OCI-LY1 (cell line): ENCODE measurements around the gene USP6NL.

Experiments
- H2AFZ ChIP-seq: fragments of 200-600 bp; sonication (generic), shearing (Covaris generic); 2 replicates; pipeline ENCODE4 v1.6.0; 2014; ENCODE audit warnings: antibody characterized with exemption, mild to moderate bottlenecking, low read length
- H3F3A ChIP-seq: fragments of 200-600 bp; sonication (generic), shearing (Covaris generic); 2 replicates; pipeline ENCODE4 v1.6.0; 2014; ENCODE audit warnings: mild to moderate bottlenecking, antibody characterized with exemption, low read length, moderate library complexity; ENCODE audit not compliant: insufficient read depth
- H3K27ac ChIP-seq: fragments of 200-600 bp; sonication (generic); 2 replicates; pipeline ENCODE4 v1.5.1; 2014; ENCODE audit warnings: low read length, mixed run types, mild to moderate bottlenecking, low read depth; ENCODE audit not compliant: poor library complexity, severe bottlenecking
- H3K27me3 ChIP-seq: fragments of 200-600 bp; sonication (generic); 2 replicates; pipeline ENCODE4 v1.6.0; 2014; ENCODE audit warnings: antibody characterized with exemption, mild to moderate bottlenecking, low read length, moderate library complexity; ENCODE audit not compliant: insufficient read depth
- H3K36me3 ChIP-seq: fragments of 200-600 bp; sonication (generic); 2 replicates; pipeline ENCODE4 v1.6.1; 2014; ENCODE audit warnings: mild to moderate bottlenecking, antibody characterized with exemption, low read length, moderate library complexity, mixed read lengths; ENCODE audit not compliant: insufficient read depth
- H3K4me1 ChIP-seq: fragments of 200-600 bp; sonication (generic); 2 replicates; pipeline ENCODE4 v1.5.1; 2014; ENCODE audit warnings: mild to moderate bottlenecking, low read length, moderate library complexity; ENCODE audit not compliant: insufficient read depth, severe bottlenecking
- H3K4me2 ChIP-seq: fragments of 200-600 bp; sonication (generic), shearing (Covaris generic); 2 replicates; pipeline ENCODE4 v1.6.1; 2014; ENCODE audit warnings: low read length
- H3K4me3 ChIP-seq: fragments of 200-600 bp; sonication (generic); 2 replicates; pipeline ENCODE4 v1.5.1; 2014; ENCODE audit warnings: low read length, low read depth, mild to moderate bottlenecking, mixed read lengths; ENCODE audit not compliant: poor library complexity, severe bottlenecking
- H3K79me2 ChIP-seq: fragments of 200-600 bp; shearing (Covaris generic); 2 replicates; pipeline ENCODE4 v1.6.1; 2016; ENCODE audit warnings: mixed run types, low read length, mixed read lengths; ENCODE audit not compliant: insufficient read depth
- H3K9ac ChIP-seq: fragments of 200-600 bp; sonication (generic), shearing (Covaris generic); 2 replicates; pipeline ENCODE4 v1.6.1; 2014; ENCODE audit warnings: mild to moderate bottlenecking, low read length, mixed read lengths
- H3K9me2 ChIP-seq: fragments of 200-600 bp; sonication (generic), shearing (Covaris generic); 2 replicates; pipeline ENCODE4 v1.6.1; 2014; ENCODE audit warnings: low read depth, mild to moderate bottlenecking, low read length, mixed read lengths
- H3K9me3 ChIP-seq: fragments of 200-600 bp; shearing (Covaris generic); 2 replicates; pipeline ENCODE4 v1.6.1; 2014; ENCODE audit warnings: low read length, mixed read lengths
- H4K20me1 ChIP-seq: fragments of 200-600 bp; sonication (generic), shearing (Covaris generic); 2 replicates; pipeline ENCODE4 v1.6.0; 2016; ENCODE audit warnings: mild to moderate bottlenecking, low read length; ENCODE audit not compliant: insufficient read depth
- CTCF ChIP-seq: fragments of 200-600 bp; sonication (generic), shearing (Covaris generic); IDR thresholded peaks from 2 replicates; pipeline ENCODE4 v1.5.1; 2017; ENCODE audit warnings: mild to moderate bottlenecking, antibody characterized with exemption, low read length, moderate library complexity, mixed read lengths
- EZH2 ChIP-seq: fragments of 200-600 bp; sonication (generic), shearing (Covaris generic); IDR thresholded peaks from 2 replicates; pipeline ENCODE4 v1.8.0; 2017; ENCODE audit warnings: borderline replicate concordance, mixed run types, mild to moderate bottlenecking, antibody characterized with exemption, low read length, moderate library complexity, mixed read lengths

The USP6NL gene

GRCh38 chr10:11612021-11613001 lies 861 bp upstream of the USP6NL start:
- Histone ChIP-seq H3K4me2 (peak overlapping the region; percentile 63), H3K27me3 (no peaks in the 10 kb centered on the region; the same call in 1 of the 2 replicates), H3K36me3 (no peaks in the 10 kb centered on the region), H3K4me1 (peaks cover 51% of the 10 kb centered on the region), H4K20me1 (no peaks in the 10 kb centered on the region), H3K27ac (peak overlapping the region; percentile 4), H3K9me3 (0 out of 2 replicates have a peak, but pooled peaks cover 2% of the 10 kb centered on the region), H3K9me2 (no peaks in the 10 kb centered on the region), H3F3A (no peaks in the 10 kb centered on the region), H3K4me3 (peak overlapping the region; percentile 67), H2AFZ (no peak overlapping the region), H3K79me2 (peaks cover 24% of the 10 kb centered on the region), H3K9ac (peak overlapping the region; percentile 64)
- TF ChIP-seq CTCF, result no peak
- no peak for TF ChIP-seq EZH2

- H3K4me3 ChIP-seq, result peak overlapping the region; percentile 67
- H3K9me2 ChIP-seq, result no peaks in the 10 kb centered on the region
- H3K9me3 ChIP-seq, result no peaks in the 10 kb centered on the region
- peak overlapping the region; percentile 64 for H3K9ac ChIP-seq
- no peaks in the 10 kb centered on the region for H3F3A ChIP-seq
- H2AFZ ChIP-seq, result no peak overlapping the region
- no peaks in the 10 kb centered on the region for H3K36me3 ChIP-seq
- peaks cover 57% of the 10 kb centered on the region for H3K4me1 ChIP-seq
- H4K20me1 ChIP-seq, result no peaks in the 10 kb centered on the region
- peaks cover 37% of the 10 kb centered on the region for H3K79me2 ChIP-seq
- no peaks in the 10 kb centered on the region; the same call in 1 of the 2 replicates for H3K27me3 ChIP-seq
- peak overlapping the region; percentile 63 for H3K4me2 ChIP-seq
- TF ChIP-seq CTCF (no peak), EZH2 (no peak)
- H3K27ac ChIP-seq, result peak overlapping the region; percentile 74
Measured at GRCh38 chr10:11610826-11611247, 613 bp downstream of the USP6NL start.

GRCh38 chr10:11610166-11610825 lies 1.2 kb downstream of the USP6NL start:
- H3K27me3 ChIP-seq, result no peaks in the 10 kb centered on the region; the same call in 1 of the 2 replicates
- no peak for TF ChIP-seq EZH2
- H2AFZ ChIP-seq, result no peak overlapping the region
- H3K9me3 ChIP-seq, result no peaks in the 10 kb centered on the region
- peak overlapping the region; percentile 67 for H3K4me3 ChIP-seq
- no peaks in the 10 kb centered on the region for H4K20me1 ChIP-seq
- H3K79me2 ChIP-seq, result peaks cover 42% of the 10 kb centered on the region
- H3K9ac ChIP-seq, result peak overlapping the region; percentile 64
- peak overlapping the region; percentile 63 for H3K4me2 ChIP-seq
- no peaks in the 10 kb centered on the region for H3F3A ChIP-seq
- peak overlapping the region; percentile 74 for H3K27ac ChIP-seq
- peaks cover 57% of the 10 kb centered on the region for H3K4me1 ChIP-seq
- no peaks in the 10 kb centered on the region for H3K9me2 ChIP-seq
- H3K36me3 ChIP-seq, result no peaks in the 10 kb centered on the region
